Measurements from ENCODE around the gene TRIM40. TPM values are rescaled to one million over a fixed set of nuclear protein-coding genes. Genes with fewer than 3 reads are reported as not detected.
A peak's percentile ranks its signal among the peaks of the same experiment; 100 is the strongest.

TRIM40 gene
- total and polyA plus RNA-seq, 2 of the 13 experiments (the other 11 are each of a cell fraction or from before 2014, with no cell fraction given), result 0.58 TPM; not detected in 1

- TF ChIP-seq PAXIP1 (CRISPR knock-in tag; conservative IDR thresholded peaks at IDR 0.05) (peak; percentile 89), HOXA7 (CRISPR knock-in tag; IDR thresholded peaks at IDR 0.05) (no peak), GLI4 (CRISPR knock-in tag; IDR thresholded peaks at IDR 0.05; ENCODE audit: borderline replicate concordance) (peak; percentile 25; the same call in 1 of the 2 replicates), FOXA1 (IDR thresholded peaks at IDR 0.05) (0 out of 2 replicates have a peak, but pooled peaks have one; percentile 20), FOXA1 (CRISPR knock-in tag; IDR thresholded peaks at IDR 0.05) (peak; percentile 76; the same call in 1 of the 2 replicates), ZBTB3 (CRISPR knock-in tag; IDR thresholded peaks at IDR 0.05; ENCODE audit: borderline replicate concordance, low read depth) (peak; percentile 28; the same call in 1 of the 2 replicates), TAF15 (IDR thresholded peaks at IDR 0.05; ENCODE audit: low read depth, low read length, poor library complexity, severe bottlenecking) (no peak), JUND (CRISPR knock-in tag; IDR thresholded peaks at IDR 0.05) (peak; percentile 72; the same call in 1 of the 2 replicates), NPAS2 (CRISPR knock-in tag; IDR thresholded peaks at IDR 0.05; ENCODE audit: borderline replicate concordance) (peak; percentile 81; the same call in 1 of the 2 replicates), BCL6 (CRISPR knock-in tag; IDR thresholded peaks at IDR 0.05) (peak; percentile 65; the same call in 1 of the 2 replicates), ZFP1 (CRISPR knock-in tag; IDR thresholded peaks at IDR 0.05) (peak; percentile 38; the same call in 1 of the 2 replicates), ZHX1 (CRISPR knock-in tag; IDR thresholded peaks at IDR 0.05; ENCODE audit: low read depth) (no peak), HMGXB3 (CRISPR knock-in tag; IDR thresholded peaks at IDR 0.05; ENCODE audit: borderline replicate concordance) (peak; percentile 18; the same call in 1 of the 2 replicates), ATF7-NPFF (CRISPR knock-in tag; IDR thresholded peaks at IDR 0.05; ENCODE audit: low read depth) (peak; percentile 58; the same call in 1 of the 2 replicates), MTA1 (CRISPR knock-in tag; IDR thresholded peaks at IDR 0.05; ENCODE audit: borderline replicate concordance) (peak; percentile 77), MED1 (CRISPR knock-in tag; IDR thresholded peaks at IDR 0.05) (peak; percentile 90)
Measured at GRCh38 chr6:30100585-30101443, 35.1 kb upstream of the TRIM40 start (continued).

All from HepG2 (cell line).